Neural progenitor cell (in vitro differentiated cells): ENCODE results near the gene MRPL38. TPM values are rescaled to one million over a fixed set of nuclear protein-coding genes. Genes with fewer than 3 reads are reported as not detected.

Experiments used
- DNase-seq: peaks from one replicate; pipeline ENCODE4 v3.0.0-alpha.2; 2016; ENCODE audit warnings: low spot score
- H2AFZ ChIP-seq: fragments of 200-600 bp; sonication (generic); replicated peaks from 2 replicates; pipeline ENCODE4 v1.6.1; 2016; ENCODE audit warnings: antibody characterized with exemption
- H3F3A ChIP-seq: fragments of 200-600 bp; sonication (generic); 2 replicates; pipeline ENCODE4 v1.6.1; 2016; ENCODE audit warnings: antibody characterized with exemption, low read depth
- H3K27ac ChIP-seq: fragments of 200-600 bp; sonication (generic); 2 replicates; pipeline ENCODE4 v1.5.1; 2016; ENCODE audit warnings: mild to moderate bottlenecking
- H3K27me3 ChIP-seq: fragments of 200-600 bp; sonication (generic); 2 replicates; pipeline ENCODE4 v1.6.1; 2016; ENCODE audit warnings: mild to moderate bottlenecking, moderate library complexity
- H3K36me3 ChIP-seq: fragments of 200-600 bp; sonication (generic); 2 replicates; pipeline ENCODE4 v1.5.1; 2016
- H3K4me1 ChIP-seq: fragments of 200-600 bp; sonication (generic); 2 replicates; pipeline ENCODE4 v1.6.1; 2016; ENCODE audit warnings: mixed run types
- H3K4me2 ChIP-seq: fragments of 200-600 bp; sonication (generic); 2 replicates; pipeline ENCODE4 v1.6.1; 2016
- H3K4me3 ChIP-seq: fragments of 200-600 bp; sonication (generic); 2 replicates; pipeline ENCODE4 v1.5.1; 2016
- H3K79me2 ChIP-seq: fragments of 200-600 bp; sonication (generic); 2 replicates; pipeline ENCODE4 v1.6.1; 2016; ENCODE audit warnings: low read depth
- H3K9ac ChIP-seq: fragments of 200-600 bp; sonication (generic); 2 replicates; pipeline ENCODE4 v1.6.1; 2016
- H3K9me3 ChIP-seq: fragments of 200-600 bp; sonication (generic); 2 replicates; pipeline ENCODE4 v1.5.1; 2016; ENCODE audit warnings: low read depth
- H4K20me1 ChIP-seq: fragments of 200-600 bp; sonication (generic); 2 replicates; pipeline ENCODE4 v1.6.1; 2016; ENCODE audit warnings: low read depth
- H3K27ac Mint-ChIP-seq: 3 replicates; pipeline ENCODE4 v1.8.0; 2021; ENCODE audit warnings: mixed read lengths
- H3K27me3 Mint-ChIP-seq: 2 replicates; pipeline ENCODE4 v1.8.0; 2022; ENCODE audit warnings: low read depth, mild to moderate bottlenecking, inconsistent platforms, moderate library complexity, mixed read lengths; ENCODE audit not compliant: insufficient read depth
- H3K36me3 Mint-ChIP-seq: 3 replicates; pipeline ENCODE4 v1.8.0; 2021; ENCODE audit warnings: mixed read lengths
- H3K4me1 Mint-ChIP-seq: 3 replicates; pipeline ENCODE4 v1.8.0; 2021; ENCODE audit warnings: mixed read lengths
- H3K4me3 Mint-ChIP-seq: 3 replicates; pipeline ENCODE4 v1.8.0; 2021; ENCODE audit warnings: mild to moderate bottlenecking, moderate library complexity, mixed read lengths
- H3K9me3 Mint-ChIP-seq: 3 replicates; pipeline ENCODE4 v1.8.0; 2020; ENCODE audit warnings: mixed read lengths
- EZH2 ChIP-seq: fragments of 200-600 bp; sonication (generic); IDR thresholded peaks from 2 replicates; pipeline ENCODE4 v1.6.1; 2017; ENCODE audit warnings: antibody characterized with exemption, mild to moderate bottlenecking, moderate library complexity
- EZH2phosphoT487 ChIP-seq: fragments of 200-600 bp; sonication (generic); IDR thresholded peaks from 2 replicates; pipeline ENCODE4 v1.6.1; 2017; ENCODE audit warnings: antibody characterized with exemption
- total RNA-seq: library from RNA; depleted of rRNA; stranded (reverse); fragments of >200 nt; gene quantifications from 2 replicates; pipeline ENCODE4 v1.2.3, GENCODE V29; 2015; ENCODE audit warnings: low replicate concordance
- TF ChIP-seq, protein P1 (sequence below): fragments of 200-600 bp; sonication (generic); IDR thresholded peaks from 2 replicates; pipeline ENCODE4 v1.5.1; 2017; ENCODE audit warnings: antibody characterized with exemption, mild to moderate bottlenecking

The MRPL38 gene
- total RNA-seq, result 26.8 and 57.4 TPM in 2 replicates

DNA sequence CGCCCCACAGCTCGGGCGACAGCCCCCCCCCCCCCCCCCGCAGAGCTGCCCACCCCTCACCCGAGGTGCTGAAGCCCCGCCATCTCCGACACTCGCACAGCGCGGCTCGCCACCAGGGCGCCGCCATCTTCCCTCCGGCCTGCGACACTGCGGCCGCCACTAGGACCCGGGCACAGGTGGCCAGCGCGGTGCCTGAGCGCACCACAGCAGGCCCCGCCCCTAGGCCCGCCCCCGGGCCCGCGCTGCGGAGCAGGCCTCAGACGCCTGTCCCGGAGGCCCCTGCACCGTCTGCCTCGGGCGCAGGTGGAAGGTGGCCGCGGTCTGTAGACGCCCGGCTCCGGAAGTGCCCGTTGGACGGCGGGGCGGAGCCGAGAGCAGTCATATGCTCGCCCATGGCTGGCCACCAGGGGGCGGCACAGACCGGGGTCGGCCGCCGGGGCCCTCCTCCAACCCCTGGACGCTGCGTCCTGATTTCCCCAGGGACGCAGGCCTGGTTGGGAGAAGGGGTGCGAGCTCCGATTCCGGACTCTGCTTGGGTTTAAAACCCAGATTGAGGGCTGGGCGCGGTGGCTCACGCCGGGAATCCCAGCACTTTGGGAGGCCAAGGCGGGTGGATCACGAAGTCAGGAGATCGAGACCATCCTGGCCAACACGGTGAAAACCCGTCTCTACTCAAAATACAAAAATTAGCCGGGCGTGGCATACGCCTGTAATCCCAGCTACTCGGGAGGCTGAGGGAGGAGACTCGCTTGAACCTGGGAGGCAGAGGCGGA is at the start of gene MRPL38:
MRPL38 (minus strand) TSS at position 136 of the 773 bp plus-strand sequence; CDS start at position 127, 9 bp downstream.
- H3K4me3 Mint-ChIP-seq, result peak within 1 kb of the TSS; percentile 97
- no peaks in the 10 kb centered on the region for H4K20me1 ChIP-seq
- no peaks in the 10 kb centered on the region for H3K9me3 ChIP-seq
- H3K4me3 ChIP-seq, result peak within 1 kb of the TSS; percentile 94
- no peaks in the 10 kb centered on the region for H3K27me3 ChIP-seq
- peak within 1 kb of the TSS; percentile 54 for H3K27ac ChIP-seq
- H3K9ac ChIP-seq, result peak within 1 kb of the TSS; percentile 90
- peaks cover 9% of the 10 kb centered on the region for H3K4me1 ChIP-seq
- H3K27ac Mint-ChIP-seq, result peak within 1 kb of the TSS; percentile 86
- H3K36me3 ChIP-seq, result no peaks in the 10 kb centered on the region
- H3K79me2 ChIP-seq, result peaks cover 18% of the 10 kb centered on the region
- H3K4me1 Mint-ChIP-seq, result peaks cover 3% of the 10 kb centered on the region
- H3F3A ChIP-seq, result peaks cover 24% of the 10 kb centered on the region
- no peaks in the 10 kb centered on the region for H3K9me3 Mint-ChIP-seq
- DNase-seq, result peak; percentile 98
- H3K36me3 Mint-ChIP-seq, result peaks cover 4% of the 10 kb centered on the region
- no peak for TF ChIP-seq EZH2phosphoT487
- TF ChIP-seq, protein P1, sequence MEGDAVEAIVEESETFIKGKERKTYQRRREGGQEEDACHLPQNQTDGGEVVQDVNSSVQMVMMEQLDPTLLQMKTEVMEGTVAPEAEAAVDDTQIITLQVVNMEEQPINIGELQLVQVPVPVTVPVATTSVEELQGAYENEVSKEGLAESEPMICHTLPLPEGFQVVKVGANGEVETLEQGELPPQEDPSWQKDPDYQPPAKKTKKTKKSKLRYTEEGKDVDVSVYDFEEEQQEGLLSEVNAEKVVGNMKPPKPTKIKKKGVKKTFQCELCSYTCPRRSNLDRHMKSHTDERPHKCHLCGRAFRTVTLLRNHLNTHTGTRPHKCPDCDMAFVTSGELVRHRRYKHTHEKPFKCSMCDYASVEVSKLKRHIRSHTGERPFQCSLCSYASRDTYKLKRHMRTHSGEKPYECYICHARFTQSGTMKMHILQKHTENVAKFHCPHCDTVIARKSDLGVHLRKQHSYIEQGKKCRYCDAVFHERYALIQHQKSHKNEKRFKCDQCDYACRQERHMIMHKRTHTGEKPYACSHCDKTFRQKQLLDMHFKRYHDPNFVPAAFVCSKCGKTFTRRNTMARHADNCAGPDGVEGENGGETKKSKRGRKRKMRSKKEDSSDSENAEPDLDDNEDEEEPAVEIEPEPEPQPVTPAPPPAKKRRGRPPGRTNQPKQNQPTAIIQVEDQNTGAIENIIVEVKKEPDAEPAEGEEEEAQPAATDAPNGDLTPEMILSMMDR, result peak; percentile 99
- peak within 1 kb of the TSS; percentile 83 for H3K4me2 ChIP-seq
- H2AFZ ChIP-seq, result peak within 1 kb of the TSS; percentile 67
- H3K27me3 Mint-ChIP-seq, result peaks cover 5% of the 10 kb centered on the region

GRCh38 chr17:75950855-75951554 is 46.3 kb upstream of the MRPL38 start:
- H3K27me3 Mint-ChIP-seq, result peaks cover 4% of the 10 kb centered on the region
- H3K27ac ChIP-seq, result no peak overlapping the region
- no peak overlapping the region for H3K4me3 ChIP-seq
- H3K36me3 Mint-ChIP-seq, result peaks cover 28% of the 10 kb centered on the region
- H3K4me1 ChIP-seq, result no peaks in the 10 kb centered on the region
- DNase-seq, result no peak
- H3K4me1 Mint-ChIP-seq, result no peaks in the 10 kb centered on the region
- H3K36me3 ChIP-seq, result no peaks in the 10 kb centered on the region
- H3K4me3 Mint-ChIP-seq, result no peak overlapping the region
- H2AFZ ChIP-seq, result no peak overlapping the region
- no peaks in the 10 kb centered on the region for H3F3A ChIP-seq
- no peaks in the 10 kb centered on the region for H4K20me1 ChIP-seq
- no peaks in the 10 kb centered on the region for H3K79me2 ChIP-seq
- no peaks in the 10 kb centered on the region for H3K9me3 ChIP-seq
- no peak overlapping the region for H3K9ac ChIP-seq
- H3K9me3 Mint-ChIP-seq, result no peaks in the 10 kb centered on the region
- H3K4me2 ChIP-seq, result no peak overlapping the region
- TF ChIP-seq EZH2, result no peak
- TF ChIP-seq, protein P1, result no peak
- TF ChIP-seq EZH2phosphoT487, result no peak
- H3K27ac Mint-ChIP-seq, result no peak overlapping the region
- no peaks in the 10 kb centered on the region for H3K27me3 ChIP-seq

GRCh38 chr17:75950421-75950820 is 45.7 kb upstream of the MRPL38 start:
- Histone ChIP-seq H3K27ac (no peak overlapping the region), H3K4me3 (no peak overlapping the region), H3F3A (no peaks in the 10 kb centered on the region), H3K79me2 (no peaks in the 10 kb centered on the region), H3K9me3 (no peaks in the 10 kb centered on the region), H3K4me1 (no peaks in the 10 kb centered on the region), H4K20me1 (no peaks in the 10 kb centered on the region), H2AFZ (no peak overlapping the region), H3K36me3 (no peaks in the 10 kb centered on the region), H3K27me3 (no peaks in the 10 kb centered on the region), H3K9ac (no peak overlapping the region), H3K4me2 (no peak overlapping the region)
- Mint-ChIP-seq H3K4me3 (no peak overlapping the region), H3K27ac (no peak overlapping the region), H3K27me3 (peaks cover 4% of the 10 kb centered on the region), H3K4me1 (no peaks in the 10 kb centered on the region), H3K9me3 (no peaks in the 10 kb centered on the region), H3K36me3 (peaks cover 25% of the 10 kb centered on the region)
- DNase-seq, result no peak
- TF ChIP-seq, protein P1, result no peak
- no peak for TF ChIP-seq EZH2
- TF ChIP-seq EZH2phosphoT487, result no peak
